HUDEP-2 (cell line): ENCODE data around the gene MAEL.
A peak's percentile ranks its signal among the peaks of the same experiment; 100 is the strongest.

ENCODE experiments used
- DNase-seq, 76 experiments: peaks; one replicate each; lab custom pipeline; 2025; ENCODE audit not compliant: unreplicated experiment in 76 of 76; lab: John Stamatoyannopoulos, UW

MAEL gene

DNA sequence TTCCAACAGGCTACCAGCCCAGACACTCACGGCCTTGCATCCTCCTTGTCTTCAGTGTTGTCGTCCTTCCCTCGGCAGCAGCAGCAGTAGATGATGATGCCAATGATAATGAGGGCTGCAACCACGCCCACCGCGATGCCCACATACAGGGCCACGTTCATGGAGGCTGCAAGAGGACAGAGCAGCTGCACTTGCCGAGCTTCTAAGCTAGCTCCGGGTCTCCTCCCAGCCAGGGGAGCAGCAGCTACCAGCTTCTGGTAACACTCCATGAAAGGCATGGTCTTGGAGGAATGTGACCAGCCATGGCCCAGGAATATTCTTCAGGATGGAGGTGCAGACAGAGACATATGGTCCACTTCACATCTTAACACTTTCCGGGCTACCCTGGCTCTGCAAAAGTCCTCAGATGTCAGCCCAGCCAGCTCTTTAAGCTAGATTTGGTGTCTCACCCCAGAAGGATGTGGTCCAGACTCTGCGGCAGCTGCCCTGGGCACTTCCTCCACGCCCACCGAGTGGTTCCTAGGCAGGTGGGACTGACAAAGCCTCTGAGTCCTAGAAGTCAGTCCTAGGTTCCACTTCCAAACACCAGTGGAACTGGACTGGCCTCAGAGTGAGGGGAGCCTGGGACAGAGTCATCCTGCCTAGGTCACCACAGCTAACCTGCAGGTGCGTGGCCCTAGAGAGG lies 66.0 kb downstream of the MAEL start:
- DNase-seq, result no peak

GRCh38 chr1:167056529-167057231 lies 67.6 kb downstream of the MAEL start:
- DNase-seq, result no peak

GRCh38 chr1:167057241-167057688 lies 68.2 kb downstream of the MAEL start:
- DNase-seq, result peak in 13 of 76 experiments; percentile 2 to 31 (median 14)

DNA sequence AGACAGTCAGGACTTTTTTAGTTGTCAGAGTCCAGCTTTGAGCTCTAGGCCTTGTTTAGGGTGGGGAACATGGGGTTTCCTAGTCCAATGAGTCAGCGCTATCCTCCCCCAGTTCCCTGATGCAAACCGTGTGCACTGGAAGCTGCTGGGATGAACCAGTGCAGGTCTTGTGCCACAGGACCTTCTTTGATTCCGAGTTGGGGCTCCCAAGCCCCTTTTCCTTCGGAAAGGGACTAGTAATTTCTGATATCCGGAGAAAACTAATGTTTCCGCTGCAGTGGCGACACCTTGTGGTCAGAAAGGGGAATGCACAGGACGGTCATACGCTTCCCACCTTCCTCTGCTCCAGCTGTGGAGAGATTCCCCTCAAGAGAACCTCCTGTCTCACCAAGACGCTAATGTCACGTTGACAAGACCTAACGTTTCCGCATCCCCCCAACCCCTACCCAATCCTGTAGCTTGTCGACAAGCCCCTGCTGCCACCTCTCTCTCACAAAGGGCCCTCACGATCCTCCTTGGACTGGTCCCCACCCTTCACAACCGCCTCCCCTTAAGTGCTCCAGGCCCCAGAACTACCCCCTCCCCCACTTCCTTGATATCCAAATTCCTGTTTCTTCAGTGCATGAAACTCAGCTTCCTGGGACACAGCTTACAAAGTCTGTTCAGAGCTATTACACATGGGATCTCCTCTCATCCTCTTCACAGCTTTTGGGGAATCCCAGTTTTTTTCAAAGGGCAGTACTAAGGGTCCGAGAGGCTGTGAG lies 70.1 kb downstream of the MAEL start:
- peak in 49 of 76 experiments; percentile 4 to 70 (median 40) for DNase-seq

- DNase-seq, result no peak
Observed at GRCh38 chr1:167059809-167060107, 70.7 kb downstream of the MAEL start.

DNA sequence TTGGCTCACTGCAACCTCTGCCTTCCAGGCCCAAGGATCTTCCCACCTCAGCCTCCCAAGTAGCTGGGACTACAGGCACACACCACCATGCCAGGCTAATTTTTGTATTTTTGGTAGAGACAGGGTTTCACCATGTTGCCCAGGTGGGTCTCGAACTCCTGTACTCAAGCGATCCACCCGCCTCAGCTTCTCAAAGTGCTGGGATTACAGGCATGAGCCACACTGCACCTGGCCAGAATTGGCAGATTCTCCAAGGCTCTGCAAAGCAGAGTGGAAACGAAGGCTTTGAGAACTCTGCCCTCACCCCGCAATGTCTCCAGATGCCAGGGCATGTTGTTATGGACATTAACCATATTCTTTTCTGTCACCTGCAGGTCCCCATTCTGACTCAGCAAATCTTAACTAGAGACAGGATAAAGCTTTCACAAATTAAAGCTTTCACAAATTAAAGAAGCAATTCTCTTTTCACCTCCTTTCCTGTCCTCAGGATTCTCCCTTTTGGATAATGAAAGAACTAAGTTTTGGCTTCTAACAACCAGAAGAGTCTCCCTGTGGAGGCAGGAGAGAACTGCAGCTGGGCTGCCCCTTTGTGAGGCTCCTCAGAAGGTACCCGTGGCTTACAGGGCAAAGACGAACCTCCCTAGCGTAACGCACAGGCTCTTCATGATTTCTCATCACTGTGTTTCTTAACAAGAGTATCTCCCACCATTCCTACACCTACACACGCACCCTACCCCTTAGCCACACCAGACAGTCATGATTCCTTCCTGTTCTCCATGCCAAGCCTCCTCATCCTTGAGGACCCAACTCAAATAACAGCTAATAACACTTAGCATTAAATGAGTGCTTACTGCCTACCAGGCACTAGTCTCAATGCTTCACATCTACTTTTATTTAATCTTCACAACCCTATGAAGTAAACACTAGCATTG lies 71.3 kb downstream of the MAEL start:
- DNase-seq, result no peak

- DNase-seq, result no peak
Observed at GRCh38 chr1:167061073-167061464, 72.0 kb downstream of the MAEL start.

GRCh38 chr1:167064621-167065020 lies 75.5 kb downstream of the MAEL start:
- peak in 8 of 76 experiments; percentile 2 to 32 (median 8) for DNase-seq

GRCh38 chr1:167065471-167065870 lies 76.4 kb downstream of the MAEL start:
- DNase-seq, result no peak

DNA sequence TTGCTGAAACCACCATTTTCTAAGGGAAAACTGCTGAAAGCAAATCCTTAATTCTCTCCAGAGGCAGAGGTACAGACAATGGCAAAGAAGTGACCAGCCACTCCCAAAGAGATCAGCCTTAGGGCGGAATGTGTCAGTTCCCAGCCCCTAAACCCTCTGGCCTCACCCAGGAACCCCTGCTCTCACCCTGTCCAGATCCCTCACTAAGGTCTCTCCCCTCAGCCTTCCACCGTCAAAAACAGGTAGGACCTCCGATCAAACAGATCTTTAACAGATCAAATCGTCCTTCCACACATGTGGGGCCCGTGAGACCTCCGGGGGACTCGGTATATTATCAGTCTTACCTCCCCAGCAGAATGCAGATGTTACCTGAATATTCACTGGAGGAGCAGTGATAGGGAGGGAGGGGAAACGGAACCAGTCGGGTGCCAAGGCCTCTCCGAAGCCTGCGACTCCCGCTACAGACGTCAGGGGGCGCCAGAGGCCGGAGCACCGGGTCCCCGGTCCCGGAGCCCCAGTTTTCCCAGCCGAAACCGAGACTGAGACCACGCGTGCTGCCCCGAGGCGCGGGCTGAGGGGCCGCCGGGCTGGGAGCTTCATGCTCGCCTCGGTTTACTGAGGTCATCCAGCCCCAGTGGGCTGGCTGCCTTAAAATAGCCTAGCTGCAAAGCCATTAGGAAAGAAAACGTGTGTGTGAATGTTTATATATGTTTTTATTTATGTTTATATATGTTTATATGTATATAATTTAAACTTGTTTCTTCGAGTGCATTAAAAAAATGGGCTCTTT lies 77.4 kb downstream of the MAEL start:
- peak in 62 of 76 experiments; percentile 9 to 79 (median 55) for DNase-seq

- no peak for DNase-seq
Observed at GRCh38 chr1:167067904-167068303, 78.8 kb downstream of the MAEL start.

DNA sequence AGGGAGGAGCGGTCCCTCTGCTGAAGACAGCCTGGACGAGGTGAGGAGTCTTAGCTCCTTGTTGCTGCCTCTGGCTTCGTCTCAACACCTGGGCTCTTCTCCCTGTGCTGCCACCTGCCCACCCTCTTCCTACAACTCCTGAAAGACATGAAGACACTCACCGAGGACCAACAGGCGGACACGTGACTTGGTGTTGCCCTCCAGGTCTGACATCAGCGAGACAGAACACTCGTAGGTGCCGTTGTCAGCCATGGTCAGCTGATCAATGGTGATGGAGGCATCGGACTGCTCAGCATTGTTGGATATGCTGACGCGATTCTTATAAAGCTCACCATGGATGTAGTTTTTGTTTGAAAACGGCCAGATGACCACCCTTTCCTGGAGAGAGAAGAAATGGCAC lies 79.7 kb downstream of the MAEL start:
- no peak for DNase-seq

DNA sequence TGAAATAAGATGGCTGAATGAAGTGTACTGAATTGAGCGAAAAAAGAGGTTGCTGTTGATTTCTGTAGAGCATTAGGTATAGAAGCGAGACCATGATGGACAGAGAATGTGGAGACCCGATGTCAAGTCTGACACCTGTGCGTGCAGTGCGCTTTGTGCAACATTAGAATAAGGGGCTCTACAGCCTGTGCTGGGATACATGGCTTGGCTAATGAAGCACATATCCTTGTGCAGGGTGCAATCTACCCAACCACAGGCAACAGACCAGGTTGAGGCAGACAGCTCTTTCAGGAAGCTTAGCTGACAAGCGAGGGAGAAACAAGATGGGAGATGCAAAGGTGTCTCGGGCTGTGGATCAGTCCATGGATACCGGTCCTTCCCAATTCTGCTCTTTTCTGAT lies 82.2 kb downstream of the MAEL start:
- DNase-seq, result no peak
